HepG2 (cell line): ENCODE measurements around the gene NACC2. TPM values are rescaled to one million over a fixed set of nuclear protein-coding genes. Genes with fewer than 3 reads are reported as not detected.

ENCODE experiments used
- ATAC-seq: fragments of 200-7000 bp; cut with Tn5 transposase; 3 replicates; pipeline ENCODE4 v1.9.1; 2020; ENCODE audit warnings: mild to moderate bottlenecking, moderate library complexity
- BruUV-seq: library from RNA; stranded (reverse); fragments of 400-500 nt; replicated peaks from 2 replicates; lab custom pipeline; 2021; lab: Mats Ljungman, UMichigan
- CTCF ChIA-PET: fragments of 300-600 bp; formaldehyde crosslinking; extraction: SDS; loops from one replicate; lab custom pipeline; 2021; ENCODE audit warnings: low total read pairs, inconsistent platforms, low intra/inter-chr PET ratio; lab: Yijun Ruan, JAX
- POLR2A ChIA-PET: fragments of 350-600 bp; sonication (Branson Sonifier 250); formaldehyde crosslinking; loops from one replicate; lab custom pipeline; 2020; ENCODE audit warnings: antibody characterized with exemption, inconsistent platforms; lab: Yijun Ruan, JAX
- DNase-seq: peaks from one replicate; pipeline ENCODE4 v3.0.0-alpha.2; 2015; ENCODE audit warnings: low spot score
- FAIRE-seq: peaks from 3 replicates; lab custom pipeline; 2011; peaks lifted over from hg19 to GRCh38; lab: Jason Lieb, UNC
- H2AFZ ChIP-seq: one replicate; pipeline ENCODE4 v1.6.1; 2011; ENCODE audit warnings: low read length, inconsistent platforms
- H3K27ac ChIP-seq: fragments of 300-600 bp; 3 replicates; pipeline ENCODE4 v1.8.0; 2011; ENCODE audit warnings: mixed run types, mild to moderate bottlenecking, mixed read lengths, low read length, inconsistent platforms; ENCODE audit not compliant: insufficient read depth; ENCODE audit errors: extremely low read length
- H3K27me3 ChIP-seq, 2 experiments: fragments of 200-600 bp in 1 of 2; 2 replicates in 1 of 2; 3 replicates in 1 of 2; pipeline versions ENCODE4 v1.6.0 to v1.8.0; 2011; ENCODE audit warnings: low read length in 2 of 2, mild to moderate bottlenecking in 2 of 2, moderate library complexity in 2 of 2, inconsistent platforms in 1 of 2; ENCODE audit not compliant: insufficient read depth in 2 of 2, control insufficient read depth in 1 of 2
- H3K36me3 ChIP-seq, 2 experiments: fragments of 200-600 bp in 1 of 2; replicated peaks in 1 of 2; 2 replicates in 1 of 2; 3 replicates in 1 of 2; pipeline versions ENCODE4 v1.5.1 to v1.8.0; 2011; ENCODE audit warnings: low read length in 2 of 2, inconsistent platforms in 1 of 2; ENCODE audit not compliant: insufficient read depth in 2 of 2, control insufficient read depth in 1 of 2
- H3K4me1 ChIP-seq: 2 replicates; pipeline ENCODE4 v1.5.1; 2012; ENCODE audit warnings: low read length, inconsistent platforms; ENCODE audit not compliant: insufficient read depth
- H3K4me2 ChIP-seq: 2 replicates; pipeline ENCODE4 v1.6.0; 2011; ENCODE audit warnings: low read depth, low read length, inconsistent platforms
- H3K4me3 ChIP-seq, 3 experiments: fragments of 200-600 bp in 1 of 3; sonication (generic), shearing (Covaris generic) in 1 of 3; replicated peaks in 1 of 3; 2 replicates each; pipeline ENCODE4 v1.5.1; 2011 to 2016; ENCODE audit warnings: low read length in 3 of 3, inconsistent platforms in 2 of 3, low read depth in 2 of 3, mild to moderate bottlenecking in 2 of 3, control low read depth in 1 of 3, mixed read lengths in 1 of 3; ENCODE audit not compliant: insufficient read depth in 1 of 3
- H3K79me2 ChIP-seq: one replicate; pipeline ENCODE4 v1.6.1; 2011; ENCODE audit warnings: low read length, inconsistent platforms; ENCODE audit not compliant: insufficient read depth
- H3K9ac ChIP-seq: 2 replicates; pipeline ENCODE4 v1.6.0; 2011; ENCODE audit warnings: mild to moderate bottlenecking, low read depth, low read length, inconsistent platforms; ENCODE audit not compliant: insufficient read depth
- H3K9me3 ChIP-seq: 2 replicates; pipeline ENCODE4 v1.5.1; 2012; ENCODE audit warnings: mild to moderate bottlenecking, low read length
- H4K20me1 ChIP-seq: 2 replicates; pipeline ENCODE4 v1.6.0; 2011; ENCODE audit warnings: inconsistent platforms, mild to moderate bottlenecking, low read length, moderate library complexity; ENCODE audit not compliant: insufficient read depth
- CEBPG ChIP-seq: IDR thresholded peaks from 2 replicates; pipeline ENCODE4 v1.6.1; 2016
- FOXA3 ChIP-seq: IDR thresholded peaks from 2 replicates; pipeline ENCODE4 v1.6.1; 2016; ENCODE audit warnings: missing genetic modification reagents, missing compliant biosample characterization
- GZF1 ChIP-seq: sonication (generic); formaldehyde crosslinking; IDR thresholded peaks from 2 replicates; pipeline ENCODE4 v1.5.1; 2020; ENCODE audit warnings: mild to moderate bottlenecking, missing genetic modification reagents
- HNF4A ChIP-seq: sonication (generic); formaldehyde crosslinking; IDR thresholded peaks from 2 replicates; pipeline ENCODE4 v1.4.0; 2020; ENCODE audit warnings: missing genetic modification reagents
- NCOA1 ChIP-seq: sonication (generic); formaldehyde crosslinking; IDR thresholded peaks from 2 replicates; pipeline ENCODE4 v1.9.0; 2021; ENCODE audit warnings: missing genetic modification reagents
- NFYB ChIP-seq: sonication (generic); formaldehyde crosslinking; IDR thresholded peaks from 2 replicates; pipeline ENCODE4 v1.4.0; 2020; ENCODE audit warnings: missing genetic modification reagents
- NFYC ChIP-seq: IDR thresholded peaks from 2 replicates; pipeline ENCODE4 v1.6.1; 2016; ENCODE audit warnings: missing genetic modification reagents, missing compliant biosample characterization
- NPAS2 ChIP-seq: sonication (generic); formaldehyde crosslinking; IDR thresholded peaks from 2 replicates; pipeline ENCODE4 v1.8.0; 2022; ENCODE audit warnings: mild to moderate bottlenecking, missing genetic modification reagents, borderline replicate concordance
- SP4 ChIP-seq: sonication (generic); formaldehyde crosslinking; IDR thresholded peaks from 2 replicates; pipeline ENCODE4 v1.8.1; 2023; ENCODE audit warnings: mild to moderate bottlenecking, missing genetic modification reagents
- ZNF292 ChIP-seq: sonication (generic); formaldehyde crosslinking; IDR thresholded peaks from 2 replicates; pipeline ENCODE4 v1.8.1; 2022; ENCODE audit warnings: mild to moderate bottlenecking, low read depth, missing genetic modification reagents, borderline replicate concordance
- ZNF30 ChIP-seq: sonication (generic); formaldehyde crosslinking; IDR thresholded peaks from 2 replicates; pipeline ENCODE4 v1.5.0; 2020; ENCODE audit warnings: mild to moderate bottlenecking, missing genetic modification reagents
- WGBS: methylation state at CpG from one replicate; pipeline ENCODE4 v1.1.6; 2017; ENCODE audit warnings: low lambda C conversion rate; 5-methylcytosine and 5-hydroxymethylcytosine counted together
- in situ Hi-C: cut with HindIII; loops from 2 replicates; pipeline ENCODE4 v1.10.0; 2017; ENCODE audit warnings: low pct_unique_long_range_greater_than_20kb; ENCODE audit not compliant: extremely low pct_ligation_motif_present
- intact Hi-C: fragments of 100-400 bp; cut with micrococcal nuclease; formaldehyde crosslinking; loops from one replicate; pipeline ENCODE4 v1.10.0; 2022; ENCODE audit not compliant: unreplicated experiment
- polyA plus RNA-seq, 8 experiments: library from polyadenylated mRNA; depleted of rRNA in 3 of 8; stranded (reverse) in 7 of 8; unstranded in 1 of 8; fragments of >200 nt; fragmentation: Illumina TruSeq in 4 of 8; extraction: Trizol in 4 of 8; gene quantifications; 2 replicates each; pipeline versions ENCODE4 v1.2.1 to v1.2.3, GENCODE V29; 2011 to 2016; ENCODE audit warnings: low read depth in 4 of 8, missing spikeins in 1 of 8, mixed read lengths in 1 of 8; ENCODE audit not compliant: insufficient read depth in 1 of 8
- total RNA-seq, 5 experiments: library from RNA; depleted of rRNA; stranded (reverse); fragments of >200 nt; fragmentation: Illumina TruSeq; extraction: Trizol; gene quantifications; 2 replicates each; pipeline ENCODE4 v1.2.3, GENCODE V29; 2016; ENCODE audit warnings: low read depth in 1 of 5
- TF ChIP-seq, protein P1 (sequence below): sonication (generic); formaldehyde crosslinking; IDR thresholded peaks from 2 replicates; pipeline ENCODE4 v1.4.0; 2020; ENCODE audit warnings: missing genetic modification reagents, mild to moderate bottlenecking, borderline replicate concordance
- TF ChIP-seq, protein P2 (sequence below): sonication (generic); formaldehyde crosslinking; IDR thresholded peaks from 2 replicates; pipeline ENCODE4 v1.4.0; 2020; ENCODE audit warnings: missing genetic modification reagents
- TF ChIP-seq, protein P3 (sequence below): sonication (generic); formaldehyde crosslinking; conservative IDR thresholded peaks from 2 replicates; pipeline ENCODE4 v1.4.0; 2020; ENCODE audit warnings: mild to moderate bottlenecking, missing genetic modification reagents, moderate library complexity
- TF ChIP-seq, protein P4 (sequence below): sonication (generic); formaldehyde crosslinking; IDR thresholded peaks from 2 replicates; pipeline ENCODE4 v1.4.0; 2020; ENCODE audit warnings: missing genetic modification reagents, low read depth, mild to moderate bottlenecking, borderline replicate concordance

Gene NACC2
- total and polyA plus RNA-seq, 2 of the 13 experiments (the other 11 are each of a cell fraction or from before 2014, with no cell fraction given), result 5.9 to 12.3 TPM

DNA sequence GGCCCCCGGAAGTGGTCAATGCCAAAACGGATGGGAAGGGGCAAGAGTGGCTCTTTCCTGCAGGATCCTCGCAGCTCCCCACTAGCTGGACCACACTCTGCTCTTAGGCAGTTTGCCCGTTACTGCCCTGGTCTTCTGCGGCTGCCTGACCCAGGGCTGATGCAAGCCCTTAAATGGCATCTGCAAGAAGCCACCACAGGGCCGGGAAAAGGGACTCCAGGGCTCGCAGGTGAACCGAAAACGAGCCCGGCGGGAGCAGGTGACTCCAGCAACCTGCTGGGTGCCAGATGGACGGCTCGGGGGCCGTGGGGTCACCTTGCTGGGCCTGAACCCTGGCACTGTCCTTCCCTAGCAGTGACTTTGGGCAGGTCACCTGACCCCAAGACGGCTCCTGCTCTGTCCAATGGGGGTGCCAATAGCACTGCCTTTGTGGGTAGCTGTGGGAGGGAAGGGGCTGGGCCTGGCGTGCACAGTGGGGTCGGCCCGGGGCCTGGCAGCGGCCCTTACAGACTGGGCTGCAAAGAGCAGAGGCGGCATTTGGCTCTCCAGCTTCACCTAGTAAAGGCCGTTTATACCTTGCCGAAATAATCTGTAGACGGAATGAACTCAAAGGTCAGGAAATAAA lies 22.3 kb upstream of the NACC2 start:
- peak; percentile 61 for DNase-seq
- Histone ChIP-seq H3K4me1 (peaks cover 29% of the 10 kb centered on the region), H4K20me1 (no peaks in the 10 kb centered on the region), H3K36me3 (no peaks in the 10 kb centered on the region), H3K4me3 (peak overlapping the region; percentile 60 to 88 (median 83)), H3K27me3 (no peaks in the 10 kb centered on the region; a peak in 1 of 5 replicates), H3K79me2 (no peaks in the 10 kb centered on the region), H2AFZ (no peak overlapping the region), H3K27ac (peak overlapping the region; percentile 96), H3K4me2 (peak overlapping the region; percentile 96), H3K9me3 (no peaks in the 10 kb centered on the region), H3K9ac (peak overlapping the region; percentile 81)
- 11% methylated on average over 7 of the region's 23 CpGs for WGBS
- POLR2A ChIA-PET, result interaction anchor here (0.9 to 3.4 kb wide), 11 partner anchors 11 to 210 kb away, joined by 4 to 41 read pairs (median 8); partner anchors contain the start of genes CAMSAP1, NACC2 and UBAC1
- intact Hi-C loops, result no loop called here
- CTCF ChIA-PET, result no interaction called here
- in situ Hi-C loops, result no loop called here
- FAIRE-seq, result peak; percentile 80
- peak; percentile 17 for ATAC-seq
- no TSS peak for BruUV-seq
- TF ChIP-seq HNF4A (CRISPR knock-in tag), result peak; percentile 60
- 0 out of 2 replicates have a peak, but pooled peaks have one; percentile 77 for TF ChIP-seq NCOA1 (CRISPR knock-in tag)
- TF ChIP-seq FOXA3 (CRISPR knock-in tag), result 0 out of 2 replicates have a peak, but pooled peaks have one; percentile 25
- TF ChIP-seq GZF1 (CRISPR knock-in tag), result no peak
- peak; percentile 42; the same call in 1 of the 2 replicates for TF ChIP-seq NFYB
- TF ChIP-seq SP4 (CRISPR knock-in tag), result peak; percentile 20; the same call in 1 of the 2 replicates
- TF ChIP-seq, protein P1, sequence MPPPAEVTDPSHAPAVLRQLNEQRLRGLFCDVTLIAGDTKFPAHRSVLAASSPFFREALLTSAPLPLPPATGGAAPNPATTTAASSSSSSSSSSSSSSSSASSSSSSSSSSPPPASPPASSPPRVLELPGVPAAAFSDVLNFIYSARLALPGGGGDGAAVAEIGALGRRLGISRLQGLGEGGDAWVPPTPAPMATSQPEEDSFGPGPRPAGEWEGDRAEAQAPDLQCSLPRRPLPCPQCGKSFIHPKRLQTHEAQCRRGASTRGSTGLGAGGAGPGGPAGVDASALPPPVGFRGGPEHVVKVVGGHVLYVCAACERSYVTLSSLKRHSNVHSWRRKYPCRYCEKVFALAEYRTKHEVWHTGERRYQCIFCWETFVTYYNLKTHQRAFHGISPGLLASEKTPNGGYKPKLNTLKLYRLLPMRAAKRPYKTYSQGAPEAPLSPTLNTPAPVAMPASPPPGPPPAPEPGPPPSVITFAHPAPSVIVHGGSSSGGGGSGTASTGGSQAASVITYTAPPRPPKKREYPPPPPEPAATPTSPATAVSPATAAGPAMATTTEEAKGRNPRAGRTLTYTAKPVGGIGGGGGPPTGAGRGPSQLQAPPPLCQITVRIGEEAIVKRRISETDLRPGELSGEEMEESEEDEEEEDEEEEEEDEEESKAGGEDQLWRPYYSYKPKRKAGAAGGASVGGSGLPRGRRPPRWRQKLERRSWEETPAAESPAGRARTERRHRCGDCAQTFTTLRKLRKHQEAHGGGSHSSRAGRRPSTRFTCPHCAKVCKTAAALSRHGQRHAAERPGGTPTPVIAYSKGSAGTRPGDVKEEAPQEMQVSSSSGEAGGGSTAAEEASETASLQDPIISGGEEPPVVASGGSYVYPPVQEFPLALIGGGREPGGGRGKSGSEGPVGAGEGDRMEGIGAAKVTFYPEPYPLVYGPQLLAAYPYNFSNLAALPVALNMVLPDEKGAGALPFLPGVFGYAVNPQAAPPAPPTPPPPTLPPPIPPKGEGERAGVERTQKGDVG (CRISPR knock-in tag), result peak; percentile 65; the same call in 1 of the 2 replicates
- TF ChIP-seq ZNF30 (CRISPR knock-in tag), result no peak
- TF ChIP-seq, protein P2, sequence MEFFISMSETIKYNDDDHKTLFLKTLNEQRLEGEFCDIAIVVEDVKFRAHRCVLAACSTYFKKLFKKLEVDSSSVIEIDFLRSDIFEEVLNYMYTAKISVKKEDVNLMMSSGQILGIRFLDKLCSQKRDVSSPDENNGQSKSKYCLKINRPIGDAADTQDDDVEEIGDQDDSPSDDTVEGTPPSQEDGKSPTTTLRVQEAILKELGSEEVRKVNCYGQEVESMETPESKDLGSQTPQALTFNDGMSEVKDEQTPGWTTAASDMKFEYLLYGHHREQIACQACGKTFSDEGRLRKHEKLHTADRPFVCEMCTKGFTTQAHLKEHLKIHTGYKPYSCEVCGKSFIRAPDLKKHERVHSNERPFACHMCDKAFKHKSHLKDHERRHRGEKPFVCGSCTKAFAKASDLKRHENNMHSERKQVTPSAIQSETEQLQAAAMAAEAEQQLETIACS, result peak; percentile 30; the same call in 1 of the 2 replicates
- peak; percentile 60; the same call in 1 of the 2 replicates for TF ChIP-seq NFYC (CRISPR knock-in tag)
- peak; percentile 48; the same call in 1 of the 2 replicates for TF ChIP-seq ZNF292
- no peak for TF ChIP-seq NPAS2 (CRISPR knock-in tag)
- TF ChIP-seq, protein P3, sequence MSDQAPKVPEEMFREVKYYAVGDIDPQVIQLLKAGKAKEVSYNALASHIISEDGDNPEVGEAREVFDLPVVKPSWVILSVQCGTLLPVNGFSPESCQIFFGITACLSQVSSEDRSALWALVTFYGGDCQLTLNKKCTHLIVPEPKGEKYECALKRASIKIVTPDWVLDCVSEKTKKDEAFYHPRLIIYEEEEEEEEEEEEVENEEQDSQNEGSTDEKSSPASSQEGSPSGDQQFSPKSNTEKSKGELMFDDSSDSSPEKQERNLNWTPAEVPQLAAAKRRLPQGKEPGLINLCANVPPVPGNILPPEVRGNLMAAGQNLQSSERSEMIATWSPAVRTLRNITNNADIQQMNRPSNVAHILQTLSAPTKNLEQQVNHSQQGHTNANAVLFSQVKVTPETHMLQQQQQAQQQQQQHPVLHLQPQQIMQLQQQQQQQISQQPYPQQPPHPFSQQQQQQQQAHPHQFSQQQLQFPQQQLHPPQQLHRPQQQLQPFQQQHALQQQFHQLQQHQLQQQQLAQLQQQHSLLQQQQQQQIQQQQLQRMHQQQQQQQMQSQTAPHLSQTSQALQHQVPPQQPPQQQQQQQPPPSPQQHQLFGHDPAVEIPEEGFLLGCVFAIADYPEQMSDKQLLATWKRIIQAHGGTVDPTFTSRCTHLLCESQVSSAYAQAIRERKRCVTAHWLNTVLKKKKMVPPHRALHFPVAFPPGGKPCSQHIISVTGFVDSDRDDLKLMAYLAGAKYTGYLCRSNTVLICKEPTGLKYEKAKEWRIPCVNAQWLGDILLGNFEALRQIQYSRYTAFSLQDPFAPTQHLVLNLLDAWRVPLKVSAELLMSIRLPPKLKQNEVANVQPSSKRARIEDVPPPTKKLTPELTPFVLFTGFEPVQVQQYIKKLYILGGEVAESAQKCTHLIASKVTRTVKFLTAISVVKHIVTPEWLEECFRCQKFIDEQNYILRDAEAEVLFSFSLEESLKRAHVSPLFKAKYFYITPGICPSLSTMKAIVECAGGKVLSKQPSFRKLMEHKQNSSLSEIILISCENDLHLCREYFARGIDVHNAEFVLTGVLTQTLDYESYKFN (CRISPR knock-in tag), result peak; percentile 23; the same call in 1 of the 2 replicates
- TF ChIP-seq, protein P4, sequence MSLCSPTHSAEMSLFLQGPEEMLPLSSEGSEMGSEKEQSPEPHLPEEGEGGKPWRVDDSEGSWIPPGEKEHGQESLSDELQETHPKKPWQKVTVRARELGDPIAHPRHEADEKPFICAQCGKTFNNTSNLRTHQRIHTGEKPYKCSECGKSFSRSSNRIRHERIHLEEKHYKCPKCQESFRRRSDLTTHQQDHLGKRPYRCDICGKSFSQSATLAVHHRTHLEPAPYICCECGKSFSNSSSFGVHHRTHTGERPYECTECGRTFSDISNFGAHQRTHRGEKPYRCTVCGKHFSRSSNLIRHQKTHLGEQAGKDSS, result peak; percentile 42; the same call in 1 of the 2 replicates
- peak; percentile 45; the same call in 1 of the 2 replicates for TF ChIP-seq CEBPG (CRISPR knock-in tag)
